Natural killer cell (primary cell): Measurements from ENCODE around the gene KRT36. TPM values are rescaled to one million over a fixed set of nuclear protein-coding genes. Genes with fewer than 3 reads are reported as not detected.

ENCODE experiments used
- ATAC-seq, 3 donors: fragments of 150-1000 bp in 2 of 3; fragments of 200-7000 bp in 1 of 3; cut with Tn5 transposase; 1 replicate in 1 of 3; 2 replicates in 2 of 3; pipeline ENCODE4 v1.10.0; 2021; ENCODE audit warnings: mild to moderate bottlenecking in 2 of 3, moderate library complexity in 2 of 3
- DNase-seq, 2 donors: peaks; one replicate each; pipeline versions ENCODE4 v3.0.0 to v3.0.0-alpha.2; 2013 to 2021; ENCODE audit warnings: mixed read lengths in 1 of 2
- H3K27ac ChIP-seq: one replicate; pipeline ENCODE4 v1.5.1; 2013; ENCODE audit warnings: mild to moderate bottlenecking, low read length
- H3K27me3 ChIP-seq: one replicate; pipeline ENCODE4 v1.6.1; 2013; ENCODE audit warnings: low read length; ENCODE audit not compliant: control insufficient read depth, insufficient read depth
- H3K36me3 ChIP-seq: one replicate; pipeline ENCODE4 v1.6.1; 2013; ENCODE audit warnings: low read length; ENCODE audit not compliant: control insufficient read depth, insufficient read depth
- H3K4me1 ChIP-seq: one replicate; pipeline ENCODE4 v1.6.1; 2013; ENCODE audit warnings: low read length; ENCODE audit not compliant: control insufficient read depth, insufficient read depth
- H3K4me3 ChIP-seq: one replicate; pipeline ENCODE4 v1.5.1; 2013; ENCODE audit warnings: low read length
- H3K9me3 ChIP-seq: one replicate; pipeline ENCODE4 v1.6.1; 2013; ENCODE audit warnings: low read length; ENCODE audit not compliant: control insufficient read depth, insufficient read depth
- H3K27ac Mint-ChIP-seq, 2 donors: one replicate each; pipeline ENCODE4 v1.8.0; 2022; ENCODE audit warnings: mild to moderate bottlenecking in 2 of 2, mixed read lengths in 2 of 2, moderate library complexity in 1 of 2
- H3K27me3 Mint-ChIP-seq, 2 donors: one replicate each; pipeline ENCODE4 v1.8.0; 2022; ENCODE audit warnings: low read depth in 2 of 2, mixed read lengths in 2 of 2
- H3K36me3 Mint-ChIP-seq: one replicate; pipeline ENCODE4 v1.8.0; 2022; ENCODE audit warnings: mixed read lengths
- H3K4me1 Mint-ChIP-seq, 2 donors: one replicate each; pipeline ENCODE4 v1.8.0; 2022; ENCODE audit warnings: mixed read lengths in 2 of 2
- H3K4me3 Mint-ChIP-seq: one replicate; pipeline ENCODE4 v1.8.0; 2022; ENCODE audit warnings: mild to moderate bottlenecking, moderate library complexity, mixed read lengths
- H3K9me3 Mint-ChIP-seq, 2 donors: one replicate each; pipeline ENCODE4 v1.8.0; 2022; ENCODE audit warnings: mixed read lengths in 2 of 2
- WGBS: methylation state at CpG from one replicate; pipeline ENCODE4 v1.1.7; 2013; ENCODE audit warnings: missing lambda C conversion rate; ENCODE audit not compliant: insufficient coverage; 5-methylcytosine and 5-hydroxymethylcytosine counted together
- intact Hi-C: fragments of 100-400 bp; cut with micrococcal nuclease; formaldehyde crosslinking; loops from one replicate; pipeline ENCODE4 v1.14.2; 2022
- total RNA-seq, 4 donors: library from RNA; stranded (reverse); fragments of 120-200 nt in 1 of 4; gene quantifications; one replicate each; pipeline versions ENCODE4 v1.2.3 to v1.2.4, GENCODE V29; 2013 to 2022
- TF ChIP-seq, protein P1 (sequence below): fragments of 200-600 bp; IDR thresholded peaks from one replicate; pipeline ENCODE4 v1.8.0; 2022; ENCODE audit warnings: antibody characterized with exemption

KRT36 gene
- total RNA-seq, 3 donors from 2014 or later (not counting 1 experiment from before 2014, with no cell fraction given): not detected

DNA sequence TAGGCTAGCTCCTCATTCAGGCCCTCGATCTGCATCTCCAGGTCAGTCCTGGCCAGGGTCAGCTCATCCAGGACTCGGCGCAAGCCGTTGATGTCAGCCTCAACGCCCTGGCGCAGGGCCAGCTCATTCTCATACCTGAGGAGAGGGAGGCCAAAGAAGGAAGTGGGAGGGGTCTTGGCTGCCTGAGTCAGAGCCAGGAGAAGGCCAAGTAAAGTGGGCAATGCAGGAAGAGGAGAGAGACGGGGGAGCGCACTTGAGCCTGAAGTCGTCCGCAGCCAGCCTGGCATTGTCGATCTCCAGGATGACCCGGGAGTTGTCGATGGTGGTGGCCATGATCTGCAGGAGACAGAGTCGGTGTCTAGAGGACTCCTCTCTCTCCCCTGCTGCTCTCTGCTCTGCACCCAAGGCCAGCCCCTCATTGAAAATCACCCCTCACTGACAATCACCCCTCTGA lies 27.1 kb upstream of the KRT36 start:
- H3K9me3 Mint-ChIP-seq: no peaks in the 10 kb centered on the region
- 91% methylated on average over 14 of the region's 14 CpGs for WGBS
- intact Hi-C loops: no loop called here
- H3K4me3 Mint-ChIP-seq: no peak overlapping the region
- H3K9me3 ChIP-seq: no peaks in the 10 kb centered on the region
- no peak overlapping the region for H3K4me3 ChIP-seq
- no peak overlapping the region for H3K27ac Mint-ChIP-seq
- H3K36me3 Mint-ChIP-seq: no peaks in the 10 kb centered on the region
- peaks cover 5% of the 10 kb centered on the region for H3K4me1 ChIP-seq
- no peak for DNase-seq
- no peak for ATAC-seq
- TF ChIP-seq, protein P1, sequence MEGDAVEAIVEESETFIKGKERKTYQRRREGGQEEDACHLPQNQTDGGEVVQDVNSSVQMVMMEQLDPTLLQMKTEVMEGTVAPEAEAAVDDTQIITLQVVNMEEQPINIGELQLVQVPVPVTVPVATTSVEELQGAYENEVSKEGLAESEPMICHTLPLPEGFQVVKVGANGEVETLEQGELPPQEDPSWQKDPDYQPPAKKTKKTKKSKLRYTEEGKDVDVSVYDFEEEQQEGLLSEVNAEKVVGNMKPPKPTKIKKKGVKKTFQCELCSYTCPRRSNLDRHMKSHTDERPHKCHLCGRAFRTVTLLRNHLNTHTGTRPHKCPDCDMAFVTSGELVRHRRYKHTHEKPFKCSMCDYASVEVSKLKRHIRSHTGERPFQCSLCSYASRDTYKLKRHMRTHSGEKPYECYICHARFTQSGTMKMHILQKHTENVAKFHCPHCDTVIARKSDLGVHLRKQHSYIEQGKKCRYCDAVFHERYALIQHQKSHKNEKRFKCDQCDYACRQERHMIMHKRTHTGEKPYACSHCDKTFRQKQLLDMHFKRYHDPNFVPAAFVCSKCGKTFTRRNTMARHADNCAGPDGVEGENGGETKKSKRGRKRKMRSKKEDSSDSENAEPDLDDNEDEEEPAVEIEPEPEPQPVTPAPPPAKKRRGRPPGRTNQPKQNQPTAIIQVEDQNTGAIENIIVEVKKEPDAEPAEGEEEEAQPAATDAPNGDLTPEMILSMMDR: no peak
- no peaks in the 10 kb centered on the region for H3K4me1 Mint-ChIP-seq
- no peaks in the 10 kb centered on the region for H3K36me3 ChIP-seq
- no peak overlapping the region for H3K27ac ChIP-seq
- no peaks in the 10 kb centered on the region for H3K27me3 ChIP-seq
- peaks cover 0 to 2% of the 10 kb centered on the region in 2 donors for H3K27me3 Mint-ChIP-seq

DNA sequence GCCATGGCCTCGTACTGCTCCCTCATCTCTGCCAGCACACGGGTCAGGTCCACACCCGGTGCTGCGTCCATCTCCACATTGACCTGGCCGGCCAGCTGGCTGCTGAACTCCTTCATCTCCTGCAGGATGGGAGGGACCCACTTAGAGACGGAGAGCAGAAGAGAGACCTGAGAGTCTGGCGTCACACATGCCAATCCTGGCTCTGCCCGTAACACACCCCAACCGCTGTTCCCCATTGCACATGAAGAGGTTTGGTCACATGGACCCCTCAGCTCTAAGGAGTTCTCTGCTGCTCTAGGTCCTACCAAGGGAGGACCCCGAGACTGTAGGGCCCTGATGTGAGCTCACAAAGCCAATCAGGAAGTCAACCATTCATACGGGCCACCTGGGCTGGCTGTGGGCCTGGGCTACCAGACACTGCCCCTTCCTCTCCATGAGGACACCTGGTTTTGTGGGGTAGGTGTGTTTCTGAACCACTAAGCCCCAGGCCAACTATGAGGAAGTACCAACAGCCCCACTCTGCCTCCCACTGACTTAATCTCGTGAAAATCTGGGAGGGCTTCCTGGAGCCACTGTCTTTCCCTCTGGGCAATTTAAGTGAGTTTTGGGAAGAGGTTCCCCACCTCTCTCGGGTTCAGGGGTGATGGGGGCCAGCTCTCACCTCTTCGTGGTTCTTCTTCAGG lies 26.6 kb upstream of the KRT36 start:
- 87% methylated on average over 13 of the region's 14 CpGs for WGBS
- H3K9me3 Mint-ChIP-seq: no peaks in the 10 kb centered on the region
- no peaks in the 10 kb centered on the region for H3K36me3 Mint-ChIP-seq
- no peak overlapping the region for H3K4me3 Mint-ChIP-seq
- H3K9me3 ChIP-seq: no peaks in the 10 kb centered on the region
- DNase-seq (no peak), ATAC-seq (no peak)
- H3K27ac Mint-ChIP-seq: no peak overlapping the region
- no peak overlapping the region for H3K27ac ChIP-seq
- no peaks in the 10 kb centered on the region for H3K27me3 ChIP-seq
- peaks cover 0 to 2% of the 10 kb centered on the region in 2 donors for H3K27me3 Mint-ChIP-seq
- no peaks in the 10 kb centered on the region for H3K4me1 Mint-ChIP-seq
- H3K4me1 ChIP-seq: peaks cover 5% of the 10 kb centered on the region
- TF ChIP-seq, protein P1: no peak
- H3K36me3 ChIP-seq: no peaks in the 10 kb centered on the region
- intact Hi-C loops: no loop called here
- H3K4me3 ChIP-seq: no peak overlapping the region

DNA sequence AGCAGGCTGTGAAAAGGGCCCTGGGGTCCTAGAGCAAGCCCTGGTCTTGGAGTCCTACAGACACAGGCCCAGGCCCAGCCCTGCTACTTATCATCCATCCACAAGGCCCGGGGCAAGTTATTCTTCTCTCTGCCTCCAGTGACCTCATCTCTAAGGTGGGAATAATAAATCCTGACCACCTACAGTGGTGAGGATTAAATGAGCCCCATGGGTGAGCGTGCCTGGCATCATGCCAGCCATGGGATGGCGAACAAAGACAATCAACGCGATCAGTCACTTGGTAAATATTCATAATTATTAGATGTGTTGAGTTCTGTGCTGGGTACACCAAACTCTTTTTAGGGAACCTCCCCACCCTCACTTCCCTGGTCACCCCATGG lies 23.4 kb upstream of the KRT36 start:
- Histone ChIP-seq H3K27ac (no peak overlapping the region), H3K36me3 (no peaks in the 10 kb centered on the region), H3K27me3 (no peaks in the 10 kb centered on the region), H3K4me1 (peaks cover 5% of the 10 kb centered on the region), H3K9me3 (no peaks in the 10 kb centered on the region), H3K4me3 (no peak overlapping the region)
- H3K27ac Mint-ChIP-seq: no peak overlapping the region
- ATAC-seq (no peak), DNase-seq (no peak)
- no peaks in the 10 kb centered on the region for H3K9me3 Mint-ChIP-seq
- intact Hi-C loops: no loop called here
- H3K36me3 Mint-ChIP-seq: no peaks in the 10 kb centered on the region
- 91% methylated on average over 4 of the region's 5 CpGs for WGBS
- H3K4me1 Mint-ChIP-seq: no peaks in the 10 kb centered on the region
- H3K27me3 Mint-ChIP-seq: no peaks in the 10 kb centered on the region
- H3K4me3 Mint-ChIP-seq: no peak overlapping the region
- TF ChIP-seq, protein P1: no peak
